GM08714 (cell line): Measurements from ENCODE around the gene JARID2.

Source experiments
- H3K4me3 ChIP-seq: fragments of 200-500 bp; sonication (Bioruptor generic); 2 replicates; pipeline ENCODE4 v1.5.1; 2014; ENCODE audit warnings: mild to moderate bottlenecking, low read length, inconsistent platforms
- ZNF274 ChIP-seq: IDR thresholded peaks from 2 replicates; pipeline ENCODE4 v1.6.1; 2012; ENCODE audit warnings: mild to moderate bottlenecking, low read depth, low read length

Gene JARID2

GRCh38 chr6:15242937-15243614, 2.8 kb upstream of the JARID2 start:
- TF ChIP-seq ZNF274, result no peak
- no peak overlapping the region for H3K4me3 ChIP-seq

GRCh38 chr6:15243910-15244619, 1.8 kb upstream of the JARID2 start:
- peak overlapping the region; percentile 99; the same call in 1 of the 2 replicates for H3K4me3 ChIP-seq
- no peak for TF ChIP-seq ZNF274

- TF ChIP-seq ZNF274, result no peak
- H3K4me3 ChIP-seq, result peak overlapping the region; percentile 99
Measured at GRCh38 chr6:15244620-15245360, 1.1 kb upstream of the JARID2 start.

- H3K4me3 ChIP-seq, result peak overlapping the region; percentile 99
- TF ChIP-seq ZNF274, result no peak
Measured at GRCh38 chr6:15246217-15246665, 372 bp downstream of the JARID2 start.

- H3K4me3 ChIP-seq, result peak overlapping the region; percentile 99
- TF ChIP-seq ZNF274, result no peak
Measured at GRCh38 chr6:15246666-15247499, 1.0 kb downstream of the JARID2 start.

- TF ChIP-seq ZNF274, result no peak
- H3K4me3 ChIP-seq, result peak overlapping the region; percentile 99
Measured at GRCh38 chr6:15247500-15248450, 1.9 kb downstream of the JARID2 start.

GRCh38 chr6:15248451-15249370, 2.8 kb downstream of the JARID2 start:
- peak overlapping the region; percentile 83 for H3K4me3 ChIP-seq
- no peak for TF ChIP-seq ZNF274

GRCh38 chr6:15249371-15250019, 3.6 kb downstream of the JARID2 start:
- peak overlapping the region; percentile 83 for H3K4me3 ChIP-seq
- no peak for TF ChIP-seq ZNF274

GRCh38 chr6:15250187-15251168, 4.6 kb downstream of the JARID2 start:
- TF ChIP-seq ZNF274, result no peak
- no peak overlapping the region; the same call in 1 of the 2 replicates for H3K4me3 ChIP-seq

- no peak for TF ChIP-seq ZNF274
- H3K4me3 ChIP-seq, result no peak overlapping the region
Measured at GRCh38 chr6:15252195-15252594, 6.3 kb downstream of the JARID2 start.
